Activated CD4-positive, alpha-beta T cell treated with anti-CD3 and anti-CD28 coated beads, Interleukin-2, amount 50 U/mL, for 48 hours (primary cell): ENCODE data around the gene STK26.

Experiments
- DNase-seq, 2 experiments: peaks; one replicate each; pipeline ENCODE4 v3.0.0-alpha.2; 2020

STK26 gene

DNA sequence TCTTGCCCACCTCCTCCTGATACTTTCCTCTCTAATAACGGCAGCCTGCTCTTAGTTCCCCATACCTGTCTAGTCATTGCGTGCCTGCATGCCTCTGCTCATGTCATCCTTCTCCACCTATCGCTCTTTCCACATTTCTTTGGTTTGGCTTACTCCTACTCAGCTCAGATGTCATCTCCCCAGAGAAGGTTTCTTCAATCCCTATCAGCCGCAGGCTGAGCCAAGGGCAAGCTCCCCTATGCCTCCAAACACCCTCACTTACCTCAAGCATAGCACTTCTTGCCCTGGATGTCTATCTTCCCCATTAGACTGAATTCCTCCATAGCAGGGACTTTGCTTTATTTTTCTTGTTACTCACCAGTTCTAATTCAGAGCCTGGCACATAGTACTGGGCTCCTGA is 78.1 kb downstream of the STK26 start:
- DNase-seq, result no peak

DNA sequence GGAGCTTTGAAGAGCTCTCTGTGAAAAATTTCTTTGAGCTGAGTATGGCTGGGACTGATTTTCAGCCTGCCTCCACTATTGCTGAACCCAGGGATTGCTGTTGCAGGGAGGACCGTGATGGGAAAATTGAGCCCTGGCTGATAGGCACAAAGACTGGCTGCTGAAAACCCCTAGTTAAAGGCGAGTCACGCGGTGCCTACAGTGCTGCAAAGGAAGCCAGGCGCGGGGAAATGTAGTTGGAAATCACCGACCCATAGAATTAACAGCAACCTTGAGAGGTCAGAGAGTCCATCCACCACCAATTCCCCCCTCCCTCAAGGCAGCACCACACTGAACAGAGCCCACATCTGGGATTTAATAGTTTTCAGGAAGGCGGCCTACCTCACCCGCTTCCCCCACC is 78.7 kb downstream of the STK26 start:
- no peak for DNase-seq

DNA sequence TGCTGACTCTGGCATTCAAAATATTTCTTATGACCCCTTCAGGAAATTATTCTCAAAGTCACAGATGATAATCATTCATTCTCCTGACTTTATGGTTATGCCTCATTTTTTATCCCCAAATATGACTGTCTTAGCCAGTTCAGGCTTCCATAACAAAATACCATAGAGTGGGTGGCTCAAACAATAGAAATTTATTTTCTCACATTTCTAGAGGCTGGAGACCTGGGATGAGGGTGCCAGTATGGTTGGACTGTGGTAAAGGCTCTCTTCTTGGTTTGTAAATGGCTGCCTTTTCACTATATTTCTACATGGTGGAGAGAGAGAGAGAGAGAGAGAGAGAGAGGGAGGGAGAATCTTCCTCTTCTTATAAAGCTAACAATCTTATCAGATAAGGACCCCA is 84.2 kb downstream of the STK26 start:
- DNase-seq, result no peak

DNA sequence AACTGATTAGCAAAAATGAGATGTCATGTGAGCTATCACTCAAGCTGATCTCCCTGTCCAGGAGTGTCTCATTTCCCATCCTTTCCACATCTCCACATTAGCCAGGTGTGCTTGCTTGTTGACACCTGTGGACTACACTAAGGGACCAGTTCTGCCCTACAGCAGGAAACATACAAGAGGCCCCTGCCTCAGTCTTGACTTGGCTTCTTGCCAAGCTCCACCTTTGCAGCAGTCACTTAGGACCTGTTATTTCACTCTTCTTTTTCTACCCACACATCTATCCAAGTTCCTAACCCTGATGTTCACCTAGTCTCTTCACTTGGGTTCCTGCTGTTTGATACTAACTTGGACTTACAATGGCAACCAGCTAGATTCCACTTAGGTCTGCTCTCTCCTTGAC is 91.5 kb downstream of the STK26 start:
- DNase-seq, result no peak

DNA sequence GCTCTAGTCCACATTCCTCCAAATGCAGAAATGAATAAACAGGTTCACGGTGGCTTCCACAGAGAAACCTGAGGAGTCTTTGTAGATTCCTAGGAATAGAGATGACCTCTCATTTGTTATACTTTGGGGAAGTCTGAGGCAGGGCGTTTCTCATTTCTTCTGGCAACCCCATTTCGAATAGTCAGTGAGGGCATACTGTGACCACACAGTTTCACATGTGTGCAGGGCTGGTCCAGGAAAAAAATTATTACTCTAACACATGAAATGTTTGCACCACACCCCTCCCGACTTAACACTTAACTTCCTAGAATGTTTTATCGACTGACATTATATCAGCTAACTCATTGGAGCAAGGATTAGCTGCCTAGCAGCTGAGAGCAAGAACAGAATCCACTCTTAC is 92.7 kb downstream of the STK26 start:
- DNase-seq, result no peak

DNA sequence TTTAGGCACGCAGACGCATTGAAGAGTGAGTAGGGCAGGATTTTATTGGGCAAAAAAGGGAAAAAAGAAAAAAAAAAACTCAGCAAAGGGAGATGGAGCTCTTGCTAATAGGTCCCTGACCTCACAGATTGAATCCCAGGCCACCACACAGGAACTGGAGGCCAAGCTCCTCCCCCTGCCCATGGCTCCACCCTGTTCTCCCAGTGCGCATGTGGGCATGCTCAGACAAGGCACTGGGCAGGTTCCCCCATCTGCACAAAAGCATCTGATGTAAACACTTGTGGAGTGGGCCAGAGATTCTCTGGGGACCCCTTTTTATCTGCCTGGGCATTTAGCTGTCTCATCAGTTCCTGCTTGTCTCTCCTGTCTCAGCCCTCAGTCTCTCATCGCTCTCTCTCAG is 95.3 kb downstream of the STK26 start:
- DNase-seq, result no peak

DNA sequence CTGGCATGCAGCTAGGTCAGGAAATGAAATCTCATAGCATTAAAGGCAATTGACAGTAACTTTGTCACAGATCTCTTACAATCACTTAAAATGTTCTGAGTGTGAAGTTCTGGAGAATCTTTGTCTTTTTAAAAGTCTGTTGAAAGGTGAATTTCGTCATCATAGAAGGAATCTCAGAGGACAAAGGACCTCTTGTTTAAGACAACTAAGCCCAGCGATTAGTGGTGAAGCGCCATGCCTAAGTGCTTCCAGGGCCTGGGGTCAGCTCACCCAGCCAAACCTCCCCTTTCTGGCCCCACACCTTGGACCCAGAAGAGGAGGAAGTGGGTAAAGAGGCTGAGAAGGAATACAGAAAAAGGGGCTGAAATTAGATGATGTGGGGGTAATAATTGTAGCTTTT is 96.2 kb downstream of the STK26 start:
- no peak for DNase-seq

DNA sequence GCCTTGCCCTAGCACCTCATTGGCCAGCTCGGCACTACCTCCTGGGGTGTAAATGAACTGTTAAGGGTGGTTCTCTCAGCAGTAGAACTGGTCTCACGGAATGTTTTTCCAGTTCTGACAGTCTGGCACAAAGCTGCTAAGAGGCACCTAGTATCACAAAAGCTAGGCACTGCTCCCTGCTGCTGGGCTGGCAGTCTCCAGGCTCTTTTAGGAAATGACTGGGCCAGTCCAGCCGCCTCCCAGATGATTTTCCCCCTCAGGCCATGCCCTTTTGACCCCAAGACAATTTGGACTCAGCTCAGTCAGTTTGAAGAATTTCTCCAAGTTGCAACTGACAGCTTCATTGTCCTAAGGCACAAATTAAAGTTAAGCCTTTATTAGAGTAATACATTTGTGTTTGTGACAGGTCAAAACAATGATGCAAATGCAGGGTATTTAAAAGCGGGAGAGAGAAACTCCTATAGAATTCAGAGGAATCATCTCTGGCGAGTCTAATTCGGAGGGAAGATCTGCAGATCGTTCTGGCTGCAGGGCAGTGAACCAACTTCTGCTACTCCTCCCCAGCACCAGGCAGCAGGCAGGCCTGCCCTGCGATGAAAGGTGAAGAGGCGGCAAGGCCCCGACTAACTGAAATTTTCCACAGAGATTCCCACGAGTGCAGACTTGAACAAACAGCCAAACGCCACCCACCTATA is 96.9 kb downstream of the STK26 start:
- DNase-seq, result no peak

DNA sequence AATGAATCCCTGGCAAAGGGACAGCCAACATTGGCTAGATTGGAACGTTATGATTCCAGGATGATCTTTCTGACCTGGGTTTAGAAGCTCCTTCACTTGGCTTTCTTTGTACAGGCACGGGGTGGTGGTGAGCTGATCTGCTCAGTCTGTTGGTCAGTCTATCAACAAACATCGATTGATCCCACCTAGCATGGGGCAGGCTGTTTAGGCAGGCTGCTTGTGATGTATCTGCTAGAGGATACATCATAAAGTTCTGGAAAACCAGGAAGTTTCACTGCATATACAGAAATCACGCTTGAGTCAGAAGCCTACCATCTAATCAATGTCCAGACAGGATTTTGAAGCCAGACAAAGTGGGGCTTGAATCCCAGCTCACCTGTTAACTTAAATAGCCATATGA is 97.8 kb downstream of the STK26 start:
- DNase-seq, result no peak
